NB4 (cell line): Measurements from ENCODE around the gene CDC42.

Source experiments
- MAX ChIP-seq: IDR thresholded peaks from 2 replicates; pipeline ENCODE4 v1.6.1; 2011; ENCODE audit warnings: low read depth, low read length
- MYC ChIP-seq: IDR thresholded peaks from 2 replicates; pipeline ENCODE4 v1.6.1; 2011; ENCODE audit warnings: low read depth, low read length
- POLR2A ChIP-seq: IDR thresholded peaks from 2 replicates; pipeline ENCODE4 v1.6.1; 2011; ENCODE audit warnings: mild to moderate bottlenecking; ENCODE audit not compliant: insufficient read length; ENCODE audit errors: extremely low read depth
- TF ChIP-seq, protein P1 (sequence below): IDR thresholded peaks from one replicate; pipeline ENCODE4 v1.5.1; 2012; ENCODE audit warnings: low read depth, low read length

DNA sequence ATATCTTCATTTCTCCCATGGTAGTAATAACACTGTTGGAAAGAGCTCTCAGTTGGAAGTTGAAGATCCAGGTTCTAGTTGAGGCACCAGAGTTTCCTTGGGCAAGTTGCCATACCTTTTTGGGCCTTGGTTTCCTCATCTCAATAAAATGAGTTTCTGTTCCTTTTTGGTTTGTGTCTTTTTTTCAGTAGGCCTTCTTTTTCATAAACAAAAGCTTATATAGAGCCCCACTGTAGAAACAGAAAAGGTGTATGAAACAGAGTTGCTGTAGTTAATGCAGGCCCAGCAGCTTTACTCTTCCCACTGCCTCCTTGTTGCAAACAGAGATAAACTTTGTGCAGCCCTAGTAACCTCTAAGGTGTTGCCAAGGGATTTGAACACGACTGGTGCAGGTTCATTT is 48.7 kb downstream of the CDC42 start:
- TF ChIP-seq, protein P1, sequence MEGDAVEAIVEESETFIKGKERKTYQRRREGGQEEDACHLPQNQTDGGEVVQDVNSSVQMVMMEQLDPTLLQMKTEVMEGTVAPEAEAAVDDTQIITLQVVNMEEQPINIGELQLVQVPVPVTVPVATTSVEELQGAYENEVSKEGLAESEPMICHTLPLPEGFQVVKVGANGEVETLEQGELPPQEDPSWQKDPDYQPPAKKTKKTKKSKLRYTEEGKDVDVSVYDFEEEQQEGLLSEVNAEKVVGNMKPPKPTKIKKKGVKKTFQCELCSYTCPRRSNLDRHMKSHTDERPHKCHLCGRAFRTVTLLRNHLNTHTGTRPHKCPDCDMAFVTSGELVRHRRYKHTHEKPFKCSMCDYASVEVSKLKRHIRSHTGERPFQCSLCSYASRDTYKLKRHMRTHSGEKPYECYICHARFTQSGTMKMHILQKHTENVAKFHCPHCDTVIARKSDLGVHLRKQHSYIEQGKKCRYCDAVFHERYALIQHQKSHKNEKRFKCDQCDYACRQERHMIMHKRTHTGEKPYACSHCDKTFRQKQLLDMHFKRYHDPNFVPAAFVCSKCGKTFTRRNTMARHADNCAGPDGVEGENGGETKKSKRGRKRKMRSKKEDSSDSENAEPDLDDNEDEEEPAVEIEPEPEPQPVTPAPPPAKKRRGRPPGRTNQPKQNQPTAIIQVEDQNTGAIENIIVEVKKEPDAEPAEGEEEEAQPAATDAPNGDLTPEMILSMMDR, result no peak
- TF ChIP-seq POLR2A, result no peak
- no peak for TF ChIP-seq MYC
- no peak for TF ChIP-seq MAX
